Effector CD8-positive, alpha-beta T cell (primary cell): Measurements from ENCODE around the gene HELQ.
A peak's percentile ranks its signal among the peaks of the same experiment; 100 is the strongest.
"Not testable (repeated sequence)": the region's sequence is repeated elsewhere in the genome, so short reads cannot be mapped to it uniquely, and the experiment has no call there.

Source experiments
- DNase-seq: peaks from one replicate; lab custom pipeline; 2025; lab: John Stamatoyannopoulos, UW

The HELQ gene

GRCh38 chr4:83440148-83440814 is 15.3 kb downstream of the HELQ start:
- no peak for DNase-seq

GRCh38 chr4:83438719-83439118 is 16.9 kb downstream of the HELQ start:
- no peak for DNase-seq

GRCh38 chr4:83436680-83437079 is 18.9 kb downstream of the HELQ start:
- no peak for DNase-seq

- no peak for DNase-seq
Measured at GRCh38 chr4:83431200-83431599, 24.4 kb downstream of the HELQ start.

- no peak for DNase-seq
Measured at GRCh38 chr4:83418211-83418610, 37.4 kb downstream of the HELQ start.

GRCh38 chr4:83417566-83417965 is 38.1 kb downstream of the HELQ start:
- DNase-seq: no peak

GRCh38 chr4:83413676-83414075 is 41.9 kb downstream of the HELQ start:
- DNase-seq: no peak

GRCh38 chr4:83408908-83409307 is 46.7 kb downstream of the HELQ start:
- no peak for DNase-seq

GRCh38 chr4:83405844-83406816 is 49.5 kb downstream of the HELQ start:
- no peak for DNase-seq

- DNase-seq: not testable (repeated sequence)
Measured at GRCh38 chr4:83398158-83398557, 57.5 kb downstream of the HELQ start.

GRCh38 chr4:83393908-83394307 is 61.7 kb downstream of the HELQ start:
- DNase-seq: no peak

GRCh38 chr4:83392562-83392961 is 63.1 kb downstream of the HELQ start:
- DNase-seq: no peak

- DNase-seq: no peak
Measured at GRCh38 chr4:83390944-83391343, 64.7 kb downstream of the HELQ start.

- DNase-seq: no peak
Measured at GRCh38 chr4:83389756-83390505, 65.7 kb downstream of the HELQ start.

- DNase-seq: no peak
Measured at GRCh38 chr4:83389037-83389720, 66.4 kb downstream of the HELQ start.

- DNase-seq: peak; percentile 4
Measured at GRCh38 chr4:83388313-83388676, 67.3 kb downstream of the HELQ start.

- DNase-seq: no peak
Measured at GRCh38 chr4:83387476-83388312, 67.9 kb downstream of the HELQ start.

GRCh38 chr4:83387012-83387411 is 68.6 kb downstream of the HELQ start:
- no peak for DNase-seq

- no peak for DNase-seq
Measured at GRCh38 chr4:83382850-83383249, 72.8 kb downstream of the HELQ start.

- DNase-seq: no peak
Measured at GRCh38 chr4:83381173-83381572, 74.5 kb downstream of the HELQ start.

- no peak for DNase-seq
Measured at GRCh38 chr4:83378419-83378818, 77.2 kb downstream of the HELQ start.
